ENCODE data around the gene SYT2. TPM values are rescaled to one million over a fixed set of nuclear protein-coding genes. Genes with fewer than 3 reads are reported as not detected.
A peak's percentile ranks its signal among the peaks of the same experiment; 100 is the strongest.
"Not testable (repeated sequence)": the region's sequence is repeated elsewhere in the genome, so short reads cannot be mapped to it uniquely, and the experiment has no call there.

Gene SYT2
- total RNA-seq, 1 donor from 2014 or later, result not detected

- intact Hi-C loops (cut with micrococcal nuclease), result not testable (repeated sequence)
Measured at GRCh38 chr1:202629257-202629811, 80.9 kb downstream of the SYT2 start.

GRCh38 chr1:202628646-202629215 is 81.5 kb downstream of the SYT2 start:
- Mint-ChIP-seq H3K27ac (no peak overlapping the region), H3K36me3 (ENCODE audit: low read depth) (no peaks in the 10 kb centered on the region), H3K4me1 (ENCODE audit: low read depth) (peaks cover 14% of the 10 kb centered on the region), H3K27me3 (ENCODE audit: low read depth) (peaks cover 24% of the 10 kb centered on the region), H3K4me3 (ENCODE audit: low read depth) (peak overlapping the region; percentile 45), H3K9me3 (no peaks in the 10 kb centered on the region)
- intact Hi-C loops (cut with micrococcal nuclease), result no loop called here
- no peak for DNase-seq (ENCODE audit: low spot score)

More at GRCh38 chr1:202629257-202629811, 80.9 kb downstream of the SYT2 start:
- H3K9me3 Mint-ChIP-seq; H3K27ac Mint-ChIP-seq; H3K36me3 Mint-ChIP-seq (ENCODE audit: low read depth): not testable (repeated sequence)
- Mint-ChIP-seq H3K27me3 (ENCODE audit: low read depth) (peaks cover 28% of the 10 kb centered on the region), H3K4me3 (ENCODE audit: low read depth) (peak overlapping the region; percentile 45), H3K4me1 (ENCODE audit: low read depth) (peaks cover 14% of the 10 kb centered on the region)
- peak; percentile 31 for DNase-seq (ENCODE audit: low spot score)

DNA sequence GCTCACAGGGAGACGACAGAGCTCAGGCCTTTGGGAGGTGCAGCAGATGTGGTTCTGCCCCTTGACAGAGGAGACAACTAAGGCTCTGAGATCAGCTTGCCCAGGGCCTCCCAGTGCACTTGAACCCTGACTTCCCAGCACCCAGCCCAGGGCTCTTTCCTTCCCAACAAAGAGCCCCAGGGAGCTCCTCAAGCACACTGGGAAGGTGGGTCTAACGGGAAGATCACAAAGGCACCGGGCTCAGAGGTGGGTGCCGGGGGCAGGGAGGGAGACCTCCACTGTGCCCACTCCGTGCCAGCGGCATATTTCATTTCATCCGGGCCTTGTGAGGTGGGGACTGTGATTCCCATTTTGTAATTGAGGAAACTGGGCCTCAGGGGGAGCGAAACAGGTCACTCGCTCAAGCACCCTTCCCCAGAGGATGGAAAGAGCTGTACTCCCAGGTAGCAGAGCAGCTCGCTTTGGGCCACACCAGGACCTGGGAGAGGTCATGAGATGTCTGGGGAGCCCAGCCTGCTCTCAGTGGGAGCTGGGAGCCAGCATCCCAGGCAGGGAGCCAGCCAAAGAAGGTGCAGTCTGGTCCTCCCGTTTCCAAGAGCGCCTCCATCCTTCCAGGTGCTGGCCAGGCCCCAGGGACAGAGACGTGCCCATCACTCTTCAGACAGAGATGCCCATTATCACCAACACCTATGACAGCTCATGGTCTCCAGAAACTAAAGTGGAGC is 82.3 kb downstream of the SYT2 start:
- peaks cover 14% of the 10 kb centered on the region for H3K4me1 Mint-ChIP-seq (ENCODE audit: low read depth)
- no peak overlapping the region for H3K4me3 Mint-ChIP-seq (ENCODE audit: low read depth)
- no peak overlapping the region for H3K27ac Mint-ChIP-seq
- intact Hi-C loops (cut with micrococcal nuclease), result no loop called here
- DNase-seq (ENCODE audit: low spot score), result no peak
- peaks cover 20% of the 10 kb centered on the region for H3K27me3 Mint-ChIP-seq (ENCODE audit: low read depth)
- H3K9me3 Mint-ChIP-seq, result no peaks in the 10 kb centered on the region
- H3K36me3 Mint-ChIP-seq (ENCODE audit: low read depth), result no peaks in the 10 kb centered on the region

DNA sequence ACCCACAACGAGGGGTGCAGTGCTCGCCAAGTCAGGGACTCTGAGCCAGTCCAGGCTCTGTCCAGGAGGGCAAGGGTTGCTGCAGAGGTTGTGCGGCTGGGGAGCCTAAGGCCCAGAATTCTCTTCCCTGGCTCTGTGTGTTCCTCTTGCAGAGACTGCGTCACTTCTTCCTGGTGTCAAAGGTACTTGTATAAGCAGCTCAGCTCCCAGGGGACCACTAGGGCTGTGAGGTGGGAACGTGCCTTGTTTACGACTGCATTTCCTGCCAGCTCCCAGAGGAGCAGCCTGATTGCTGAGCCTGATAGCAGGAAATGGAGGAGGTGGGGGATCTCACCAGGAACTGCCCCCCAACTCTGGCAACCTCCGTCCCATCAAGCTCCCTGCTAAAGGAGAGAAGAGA is 83.2 kb downstream of the SYT2 start:
- H3K27ac Mint-ChIP-seq; H3K36me3 Mint-ChIP-seq (ENCODE audit: low read depth); H3K9me3 Mint-ChIP-seq; intact Hi-C loops (cut with micrococcal nuclease); DNase-seq (ENCODE audit: low spot score); H3K4me3 Mint-ChIP-seq (ENCODE audit: low read depth): not testable (repeated sequence)
- peaks cover 12% of the 10 kb centered on the region for H3K27me3 Mint-ChIP-seq (ENCODE audit: low read depth)
- peaks cover 14% of the 10 kb centered on the region for H3K4me1 Mint-ChIP-seq (ENCODE audit: low read depth)

DNA sequence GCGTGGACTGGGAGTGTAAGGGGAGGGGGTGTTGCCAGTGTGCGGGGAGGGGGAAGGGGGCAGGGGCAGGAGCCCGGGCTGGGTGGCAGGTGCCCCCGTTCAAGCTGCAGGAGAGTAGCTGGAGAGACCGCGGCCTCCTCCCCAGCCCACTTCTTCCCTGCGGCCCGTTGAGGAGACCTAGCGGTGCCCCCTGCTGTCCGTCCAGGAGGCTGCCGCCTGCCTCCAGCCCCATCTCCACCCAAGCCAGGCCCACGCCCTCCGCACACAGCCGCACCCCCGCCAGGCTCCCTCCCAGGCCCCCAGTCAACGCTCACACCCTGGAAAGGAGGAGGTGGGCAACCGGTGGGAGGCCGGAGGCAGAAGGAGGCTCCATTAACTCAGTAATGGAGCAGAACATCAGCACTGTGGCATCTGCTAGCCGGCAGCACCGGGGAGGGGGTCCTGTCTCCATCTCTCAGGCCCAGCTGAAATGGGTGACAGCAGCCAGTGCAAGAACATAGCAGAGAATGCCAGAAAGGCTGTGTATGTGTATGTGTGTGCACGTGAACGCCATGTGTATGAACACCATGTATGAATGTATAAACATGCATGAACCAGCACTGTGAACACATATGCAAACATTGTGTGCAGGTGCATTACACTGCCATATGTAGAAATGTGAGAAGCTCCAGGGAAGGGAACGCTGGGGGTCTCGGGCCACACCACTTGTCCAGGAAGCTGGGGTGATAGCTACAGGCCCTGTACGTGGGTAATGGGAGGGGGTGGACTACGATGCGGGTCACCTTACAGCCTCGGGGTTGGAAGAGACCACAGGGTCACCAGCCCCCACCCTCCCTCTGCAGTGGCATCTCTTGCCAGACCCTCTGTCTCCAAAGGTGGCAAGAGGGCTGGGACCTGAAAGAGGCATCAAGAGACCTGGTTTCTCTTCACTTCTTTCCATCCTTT is 84.6 kb downstream of the SYT2 start:
- DNase-seq (ENCODE audit: low spot score), result peak; percentile 49
- Mint-ChIP-seq H3K27me3 (ENCODE audit: low read depth) (peaks cover 7% of the 10 kb centered on the region), H3K4me3 (ENCODE audit: low read depth) (no peak overlapping the region), H3K36me3 (ENCODE audit: low read depth) (no peaks in the 10 kb centered on the region), H3K27ac (no peak overlapping the region), H3K4me1 (ENCODE audit: low read depth) (peaks cover 14% of the 10 kb centered on the region), H3K9me3 (no peaks in the 10 kb centered on the region)
- intact Hi-C loops (cut with micrococcal nuclease), result no loop called here

GRCh38 chr1:202624781-202625108 is 85.5 kb downstream of the SYT2 start:
- intact Hi-C loops (cut with micrococcal nuclease), result no loop called here
- DNase-seq (ENCODE audit: low spot score), result no peak
- no peak overlapping the region for H3K4me3 Mint-ChIP-seq (ENCODE audit: low read depth)

DNA sequence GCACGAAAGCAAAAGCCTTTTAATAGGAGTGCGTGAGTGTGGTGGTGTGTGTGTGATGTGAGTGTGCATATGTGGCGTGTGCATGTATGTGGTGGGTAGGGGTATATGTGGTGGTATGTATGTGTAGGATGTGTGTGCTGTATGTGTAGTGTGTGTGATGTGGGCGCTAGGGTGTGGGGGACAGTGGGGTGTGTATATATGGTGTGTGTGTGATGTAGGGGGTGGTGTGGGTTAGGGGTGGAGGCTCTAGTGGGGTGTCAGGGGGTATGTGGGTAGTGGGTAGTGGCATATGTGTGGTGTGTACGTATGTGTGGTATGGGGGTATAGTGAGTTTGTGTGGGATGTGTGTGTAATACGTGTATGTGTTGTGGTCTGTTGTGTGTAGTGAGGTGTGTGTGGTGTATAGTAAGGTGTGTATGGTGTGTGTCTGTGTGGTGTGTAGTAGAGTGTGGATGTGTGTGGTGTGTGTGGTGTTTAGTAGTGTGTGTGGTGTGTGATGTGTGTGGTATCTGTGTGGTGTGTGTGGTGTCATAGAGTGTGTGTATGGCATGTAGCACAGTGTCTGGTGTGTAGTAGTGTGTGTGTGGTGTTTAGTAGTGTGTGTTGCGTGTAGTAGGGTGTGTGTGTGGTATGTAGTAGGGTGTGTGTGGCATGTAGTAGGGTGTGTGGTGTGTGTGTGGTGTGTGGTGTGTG is 86.0 kb downstream of the SYT2 start:
- Mint-ChIP-seq H3K27me3 (ENCODE audit: low read depth) (peaks cover 7% of the 10 kb centered on the region), H3K9me3 (no peaks in the 10 kb centered on the region), H3K4me3 (ENCODE audit: low read depth) (no peak overlapping the region), H3K36me3 (ENCODE audit: low read depth) (no peaks in the 10 kb centered on the region), H3K27ac (no peak overlapping the region), H3K4me1 (ENCODE audit: low read depth) (peaks cover 5% of the 10 kb centered on the region)
- no peak for DNase-seq (ENCODE audit: low spot score)
- intact Hi-C loops (cut with micrococcal nuclease), result no loop called here

More at GRCh38 chr1:202624781-202625108, 85.5 kb downstream of the SYT2 start:
- H3K9me3 Mint-ChIP-seq, result no peaks in the 10 kb centered on the region
- H3K4me1 Mint-ChIP-seq (ENCODE audit: low read depth), result peaks cover 9% of the 10 kb centered on the region
- peaks cover 5% of the 10 kb centered on the region for H3K27me3 Mint-ChIP-seq (ENCODE audit: low read depth)
- H3K27ac Mint-ChIP-seq, result no peak overlapping the region
- H3K36me3 Mint-ChIP-seq (ENCODE audit: low read depth), result no peaks in the 10 kb centered on the region

GRCh38 chr1:202623476-202623875 is 86.8 kb downstream of the SYT2 start:
- H3K9me3 Mint-ChIP-seq; H3K4me3 Mint-ChIP-seq (ENCODE audit: low read depth); DNase-seq (ENCODE audit: low spot score); H3K36me3 Mint-ChIP-seq (ENCODE audit: low read depth); intact Hi-C loops (cut with micrococcal nuclease); H3K4me1 Mint-ChIP-seq (ENCODE audit: low read depth); H3K27ac Mint-ChIP-seq; H3K27me3 Mint-ChIP-seq (ENCODE audit: low read depth): not testable (repeated sequence)

DNA sequence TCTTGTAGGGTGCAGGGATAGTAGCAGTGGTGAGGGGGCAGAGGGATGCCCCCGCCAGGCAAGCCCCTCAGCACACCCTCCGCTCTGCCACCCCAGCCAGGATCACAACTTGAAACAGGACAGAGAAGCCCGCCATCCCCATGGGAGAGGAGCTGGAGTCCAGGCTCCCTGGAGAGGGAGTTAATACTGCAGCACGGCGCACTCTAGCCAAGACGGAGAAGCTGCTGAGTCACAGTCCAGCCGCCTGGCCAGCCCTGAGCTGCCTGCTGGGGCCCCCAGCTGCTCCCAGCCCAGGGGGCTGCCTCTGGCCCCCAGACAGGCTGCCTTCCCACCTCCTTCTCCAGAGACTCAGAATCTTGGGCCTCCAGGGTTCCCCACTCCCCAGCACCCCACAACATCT is 87.2 kb downstream of the SYT2 start:
- DNase-seq (ENCODE audit: low spot score), result no peak
- H3K4me3 Mint-ChIP-seq (ENCODE audit: low read depth), result no peak overlapping the region
- H3K27ac Mint-ChIP-seq, result no peak overlapping the region
- peaks cover 7% of the 10 kb centered on the region for H3K27me3 Mint-ChIP-seq (ENCODE audit: low read depth)
- H3K4me1 Mint-ChIP-seq (ENCODE audit: low read depth), result no peaks in the 10 kb centered on the region
- no peaks in the 10 kb centered on the region for H3K9me3 Mint-ChIP-seq
- intact Hi-C loops (cut with micrococcal nuclease), result no loop called here
- H3K36me3 Mint-ChIP-seq (ENCODE audit: low read depth), result no peaks in the 10 kb centered on the region

- DNase-seq (ENCODE audit: low spot score), result no peak
- H3K27me3 Mint-ChIP-seq (ENCODE audit: low read depth), result peaks cover 12% of the 10 kb centered on the region
- H3K27ac Mint-ChIP-seq, result no peak overlapping the region
- H3K36me3 Mint-ChIP-seq (ENCODE audit: low read depth), result no peaks in the 10 kb centered on the region
- no peaks in the 10 kb centered on the region for H3K4me1 Mint-ChIP-seq (ENCODE audit: low read depth)
- intact Hi-C loops (cut with micrococcal nuclease), result no loop called here
- no peak overlapping the region for H3K4me3 Mint-ChIP-seq (ENCODE audit: low read depth)
- no peaks in the 10 kb centered on the region for H3K9me3 Mint-ChIP-seq
Measured at GRCh38 chr1:202622388-202622787, 87.9 kb downstream of the SYT2 start.

DNA sequence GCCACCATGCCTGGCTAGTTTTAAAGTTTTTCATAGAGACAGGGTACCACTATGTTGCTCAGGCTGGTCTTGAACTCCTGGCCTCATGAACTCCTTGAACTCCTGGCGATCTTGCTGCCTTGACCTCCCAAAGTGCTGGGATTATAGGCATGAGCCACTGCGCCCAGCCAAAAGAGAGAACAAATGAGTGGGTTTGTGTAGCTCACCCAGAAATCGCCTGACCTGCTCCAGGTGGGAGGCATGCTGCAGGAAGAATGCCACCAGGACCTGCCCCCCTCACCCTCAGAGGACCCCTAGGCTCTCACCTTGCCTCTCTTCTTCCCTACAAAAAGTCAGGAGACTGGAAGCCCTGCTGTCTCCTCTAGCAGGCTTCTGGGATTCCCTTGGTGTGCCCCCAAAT is 88.8 kb downstream of the SYT2 start:
- H3K4me3 Mint-ChIP-seq (ENCODE audit: low read depth), result no peak overlapping the region
- no peaks in the 10 kb centered on the region for H3K36me3 Mint-ChIP-seq (ENCODE audit: low read depth)
- no peaks in the 10 kb centered on the region for H3K9me3 Mint-ChIP-seq
- intact Hi-C loops (cut with micrococcal nuclease), result no loop called here
- no peak for DNase-seq (ENCODE audit: low spot score)
- H3K4me1 Mint-ChIP-seq (ENCODE audit: low read depth), result peaks cover 4% of the 10 kb centered on the region
- H3K27ac Mint-ChIP-seq, result no peak overlapping the region
- H3K27me3 Mint-ChIP-seq (ENCODE audit: low read depth), result peaks cover 18% of the 10 kb centered on the region

GRCh38 chr1:202620036-202620435 is 90.2 kb downstream of the SYT2 start:
- intact Hi-C loops (cut with micrococcal nuclease); H3K27ac Mint-ChIP-seq; H3K4me3 Mint-ChIP-seq (ENCODE audit: low read depth); H3K9me3 Mint-ChIP-seq; H3K36me3 Mint-ChIP-seq (ENCODE audit: low read depth); DNase-seq (ENCODE audit: low spot score): not testable (repeated sequence)
- Mint-ChIP-seq H3K4me1 (ENCODE audit: low read depth) (peaks cover 17% of the 10 kb centered on the region), H3K27me3 (ENCODE audit: low read depth) (peaks cover 23% of the 10 kb centered on the region)

Measured in activated T-helper 2 cell treated with anti-CD3 and anti-CD28 coated beads, Interferon-gamma antibody, Interleukin-2, Interleukin-4, amounts not matched to agents 10 μg/mL and 5 μg/mL and 100 μg/mL, durations not matched to agents 14 hours and 24 hours and 36 hours (primary cell).